H9 (cell line): ENCODE measurements around the gene GDF15. TPM values are rescaled to one million over a fixed set of nuclear protein-coding genes. Genes with fewer than 3 reads are reported as not detected.
A peak's percentile ranks its signal among the peaks of the same experiment; 100 is the strongest.

ENCODE experiments used
- DNase-seq: peaks from one replicate; pipeline ENCODE4 v3.0.0-alpha.2; 2017
- H2AFZ ChIP-seq: one replicate; pipeline ENCODE4 v1.6.1; 2013; ENCODE audit warnings: mild to moderate bottlenecking, low read length, control low read depth, moderate library complexity
- H2AK5ac ChIP-seq: 2 replicates; pipeline ENCODE4 v1.6.1; 2013; ENCODE audit warnings: low read length, control low read depth, mixed read lengths; ENCODE audit not compliant: insufficient read length
- H2BK120ac ChIP-seq: one replicate; pipeline ENCODE4 v1.6.1; 2013; ENCODE audit warnings: low read depth, mild to moderate bottlenecking, low read length, control low read depth, inconsistent platforms; ENCODE audit not compliant: poor library complexity, severe bottlenecking
- H2BK12ac ChIP-seq: 2 replicates; pipeline ENCODE4 v1.6.1; 2013; ENCODE audit warnings: low read length, control low read depth, mixed read lengths, low read depth; ENCODE audit not compliant: insufficient read length
- H2BK15ac ChIP-seq: 2 replicates; pipeline ENCODE4 v1.6.1; 2013; ENCODE audit warnings: low read depth, low read length, control low read depth
- H2BK20ac ChIP-seq: one replicate; pipeline ENCODE4 v1.6.1; 2013; ENCODE audit warnings: low read depth, mild to moderate bottlenecking, low read length, control low read depth, inconsistent platforms; ENCODE audit not compliant: poor library complexity, severe bottlenecking
- H2BK5ac ChIP-seq: 2 replicates; pipeline ENCODE4 v1.6.1; 2013; ENCODE audit warnings: low read length, control low read depth, mixed read lengths; ENCODE audit not compliant: insufficient read length
- H3K14ac ChIP-seq: 2 replicates; pipeline ENCODE4 v1.6.1; 2013; ENCODE audit warnings: low read length, control low read depth; ENCODE audit not compliant: insufficient read depth
- H3K18ac ChIP-seq: 2 replicates; pipeline ENCODE4 v1.6.1; 2013; ENCODE audit warnings: low read depth, mild to moderate bottlenecking, mixed read lengths, low read length, control low read depth; ENCODE audit not compliant: insufficient read length
- H3K23ac ChIP-seq: 2 replicates; pipeline ENCODE4 v1.6.1; 2013; ENCODE audit warnings: low read length, control low read depth, mixed read lengths, low read depth; ENCODE audit not compliant: insufficient read length
- H3K23me2 ChIP-seq: 2 replicates; pipeline ENCODE4 v1.6.1; 2013; ENCODE audit warnings: low read depth, mild to moderate bottlenecking, mixed read lengths, low read length, control low read depth; ENCODE audit not compliant: insufficient read length, poor library complexity, severe bottlenecking
- H3K27ac ChIP-seq: 2 replicates; pipeline ENCODE4 v1.5.1; 2013; ENCODE audit warnings: low read length, control low read depth, mixed read lengths, low read depth; ENCODE audit not compliant: insufficient read length
- H3K27me3 ChIP-seq: 2 replicates; pipeline ENCODE4 v1.6.1; 2013; ENCODE audit warnings: low read length, control low read depth, inconsistent platforms; ENCODE audit not compliant: insufficient read depth
- H3K4ac ChIP-seq: 2 replicates; pipeline ENCODE4 v1.6.1; 2013; ENCODE audit warnings: low read depth, mild to moderate bottlenecking, control low read depth, inconsistent platforms, low read length, moderate library complexity
- H3K4me1 ChIP-seq: 2 replicates; pipeline ENCODE4 v1.6.1; 2013; ENCODE audit warnings: low read length, control low read depth, inconsistent platforms; ENCODE audit not compliant: insufficient read depth
- H3K4me2 ChIP-seq: 2 replicates; pipeline ENCODE4 v1.6.1; 2013; ENCODE audit warnings: low read length, control low read depth, mixed read lengths; ENCODE audit not compliant: insufficient read length, insufficient read depth
- H3K56ac ChIP-seq: 2 replicates; pipeline ENCODE4 v1.6.1; 2013; ENCODE audit warnings: low read depth, mild to moderate bottlenecking, mixed read lengths, low read length, control low read depth; ENCODE audit not compliant: insufficient read length
- H3K79me1 ChIP-seq: 2 replicates; pipeline ENCODE4 v1.6.1; 2013; ENCODE audit warnings: low read depth, mild to moderate bottlenecking, moderate library complexity, low read length, control low read depth, inconsistent platforms; ENCODE audit not compliant: insufficient read depth, poor library complexity, severe bottlenecking
- H3K79me2 ChIP-seq: 2 replicates; pipeline ENCODE4 v1.6.1; 2013; ENCODE audit warnings: low read length, control low read depth, inconsistent platforms; ENCODE audit not compliant: insufficient read depth
- H3K9ac ChIP-seq: 2 replicates; pipeline ENCODE4 v1.6.1; 2013; ENCODE audit warnings: low read length, control low read depth, mixed read lengths; ENCODE audit not compliant: insufficient read length; ENCODE audit errors: extremely low read depth
- H3K9me3 ChIP-seq: one replicate; pipeline ENCODE4 v1.6.1; 2013; ENCODE audit warnings: low read depth, low read length, inconsistent platforms; ENCODE audit not compliant: control insufficient read depth
- H3T11ph ChIP-seq: one replicate; pipeline ENCODE4 v1.6.1; 2013; ENCODE audit warnings: mild to moderate bottlenecking, low read length, control low read depth, inconsistent platforms
- H4K20me1 ChIP-seq: one replicate; pipeline ENCODE4 v1.6.1; 2013; ENCODE audit not compliant: control insufficient read depth, insufficient read length, insufficient read depth
- H4K5ac ChIP-seq: 2 replicates; pipeline ENCODE4 v1.6.1; 2013; ENCODE audit warnings: low read depth, mild to moderate bottlenecking, mixed read lengths, low read length, control low read depth; ENCODE audit not compliant: insufficient read length
- H4K8ac ChIP-seq: replicated peaks from 2 replicates; pipeline ENCODE4 v1.6.1; 2013; ENCODE audit warnings: low read length, control low read depth, mixed read lengths, low read depth; ENCODE audit not compliant: insufficient read length
- H4K91ac ChIP-seq: 2 replicates; pipeline ENCODE4 v1.6.1; 2013; ENCODE audit warnings: low read depth, mild to moderate bottlenecking, moderate library complexity, mixed read lengths, low read length, control low read depth; ENCODE audit not compliant: insufficient read length
- H3K27ac Mint-ChIP-seq, 3 experiments: 2 replicates in 2 of 3; 3 replicates in 1 of 3; pipeline ENCODE4 v1.8.0; 2020 to 2021; ENCODE audit warnings: mixed read lengths in 3 of 3, mild to moderate bottlenecking in 1 of 3, moderate library complexity in 1 of 3
- H3K27me3 Mint-ChIP-seq: 2 replicates; pipeline ENCODE4 v1.8.0; 2021; ENCODE audit warnings: low read depth, mild to moderate bottlenecking, moderate library complexity, mixed read lengths
- H3K36me3 Mint-ChIP-seq, 3 experiments: 2 replicates in 2 of 3; 3 replicates in 1 of 3; pipeline ENCODE4 v1.8.0; 2020 to 2021; ENCODE audit warnings: low read depth in 3 of 3, mixed read lengths in 3 of 3; ENCODE audit not compliant: insufficient read depth in 1 of 3
- H3K4me1 Mint-ChIP-seq, 2 experiments: 2 replicates each; pipeline ENCODE4 v1.8.0; 2020; ENCODE audit warnings: mixed read lengths in 2 of 2
- H3K4me3 Mint-ChIP-seq, 2 experiments: 2 replicates in 1 of 2; 3 replicates in 1 of 2; pipeline ENCODE4 v1.8.0; 2020 to 2021; ENCODE audit warnings: mild to moderate bottlenecking in 2 of 2, mixed read lengths in 2 of 2, moderate library complexity in 1 of 2
- H3K9me3 Mint-ChIP-seq, 2 experiments: 2 replicates in 1 of 2; 3 replicates in 1 of 2; pipeline ENCODE4 v1.8.0; 2020; ENCODE audit warnings: mild to moderate bottlenecking in 2 of 2, mixed read lengths in 2 of 2, moderate library complexity in 1 of 2
- WGBS: extraction: QIAGEN DNeasy Blood & Tissue Kit; methylation state at CpG from one replicate; pipeline ENCODE4 v1.1.7; 2013; ENCODE audit warnings: missing lambda C conversion rate, low lambda C conversion rate, mixed read lengths; ENCODE audit not compliant: insufficient read length; ENCODE audit errors: extremely low coverage; 5-methylcytosine and 5-hydroxymethylcytosine counted together
- total RNA-seq: library from RNA; stranded (reverse); gene quantifications from 2 replicates; pipeline ENCODE4 v1.2.1, GENCODE V29; 2021
- TF ChIP-seq, protein P1 (sequence below): fragments of 200-600 bp; sonication (generic); conservative IDR thresholded peaks from 3 replicates; pipeline ENCODE4 v1.8.0; 2021; ENCODE audit warnings: antibody characterized with exemption, mild to moderate bottlenecking

The GDF15 gene
- total RNA-seq, 1 experiment from 2014 or later = 5.7 TPM

DNA sequence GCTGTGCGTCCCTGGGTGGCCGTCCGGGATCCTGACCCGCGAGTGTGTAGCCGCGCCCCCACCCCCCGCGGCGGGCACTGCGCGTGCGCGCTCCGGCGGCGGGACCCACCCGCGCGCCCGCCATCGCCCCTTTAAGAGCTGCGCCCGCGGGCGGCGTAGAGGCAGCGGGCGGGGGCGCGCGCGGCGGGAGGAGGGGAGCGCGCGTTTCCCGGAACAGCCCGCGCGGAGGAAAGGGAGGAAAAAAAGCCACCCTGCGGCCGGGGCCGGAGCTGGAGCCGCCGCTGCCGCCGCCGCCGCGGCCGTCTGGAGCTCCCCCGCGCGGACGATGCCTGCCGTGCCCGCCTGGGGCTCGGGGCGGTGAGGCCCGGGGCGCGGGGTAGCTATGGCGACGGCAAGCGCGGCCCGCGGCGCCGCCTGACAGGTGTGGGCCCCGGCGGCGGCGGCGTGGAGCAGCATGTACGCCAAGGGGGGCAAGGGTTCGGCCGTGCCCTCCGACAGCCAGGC, 33.3 kb downstream of the GDF15 start, which contains the start of gene SSBP4:
Gene SSBP4 (plus strand): TSS at position 204 of the 504 bp plus-strand sequence. CDS start 251 bp downstream, at position 455.
- H3K14ac ChIP-seq = no peak within 1 kb of the TSS
- no peak within 1 kb of the TSS for H4K5ac ChIP-seq
- H2AFZ ChIP-seq = no peak within 1 kb of the TSS
- H3K9me3 ChIP-seq = no peaks in the 10 kb centered on the region
- no peak within 1 kb of the TSS for H3K23ac ChIP-seq
- H3K79me1 ChIP-seq = no peaks in the 10 kb centered on the region
- Mint-ChIP-seq H3K4me3 (peak within 1 kb of the TSS; percentile 72 to 83), H3K9me3 (no peaks in the 10 kb centered on the region; a peak in 2 of 5 replicates), H3K36me3 (peaks cover 0 to 5% (median 0%) of the 10 kb centered on the region in 3 experiments; a peak in 1 of 7 replicates), H3K4me1 (peaks cover 37 to 64% of the 10 kb centered on the region in 2 experiments), H3K27me3 (peaks cover 60% of the 10 kb centered on the region), H3K27ac (peak within 1 kb of the TSS in 1 of 3 experiments; percentile 86; a peak in 1 of 7 replicates)
- H3K4me2 ChIP-seq = peak within 1 kb of the TSS; percentile 25
- no peak within 1 kb of the TSS for H3K18ac ChIP-seq
- no peak within 1 kb of the TSS for H2AK5ac ChIP-seq
- H4K20me1 ChIP-seq = no peaks in the 10 kb centered on the region
- H4K91ac ChIP-seq = no peak within 1 kb of the TSS
- no peak within 1 kb of the TSS for H2BK12ac ChIP-seq
- no peak within 1 kb of the TSS for H4K8ac ChIP-seq
- no peak within 1 kb of the TSS for H3K27ac ChIP-seq
- H3K79me2 ChIP-seq = no peaks in the 10 kb centered on the region
- H2BK120ac ChIP-seq = no peak within 1 kb of the TSS
- no peak for DNase-seq
- WGBS = no CpG with 5 or more reads among the region's 80 CpGs
- no peak within 1 kb of the TSS for H3K56ac ChIP-seq
- no peak within 1 kb of the TSS for H2BK15ac ChIP-seq
- TF ChIP-seq, protein P1, sequence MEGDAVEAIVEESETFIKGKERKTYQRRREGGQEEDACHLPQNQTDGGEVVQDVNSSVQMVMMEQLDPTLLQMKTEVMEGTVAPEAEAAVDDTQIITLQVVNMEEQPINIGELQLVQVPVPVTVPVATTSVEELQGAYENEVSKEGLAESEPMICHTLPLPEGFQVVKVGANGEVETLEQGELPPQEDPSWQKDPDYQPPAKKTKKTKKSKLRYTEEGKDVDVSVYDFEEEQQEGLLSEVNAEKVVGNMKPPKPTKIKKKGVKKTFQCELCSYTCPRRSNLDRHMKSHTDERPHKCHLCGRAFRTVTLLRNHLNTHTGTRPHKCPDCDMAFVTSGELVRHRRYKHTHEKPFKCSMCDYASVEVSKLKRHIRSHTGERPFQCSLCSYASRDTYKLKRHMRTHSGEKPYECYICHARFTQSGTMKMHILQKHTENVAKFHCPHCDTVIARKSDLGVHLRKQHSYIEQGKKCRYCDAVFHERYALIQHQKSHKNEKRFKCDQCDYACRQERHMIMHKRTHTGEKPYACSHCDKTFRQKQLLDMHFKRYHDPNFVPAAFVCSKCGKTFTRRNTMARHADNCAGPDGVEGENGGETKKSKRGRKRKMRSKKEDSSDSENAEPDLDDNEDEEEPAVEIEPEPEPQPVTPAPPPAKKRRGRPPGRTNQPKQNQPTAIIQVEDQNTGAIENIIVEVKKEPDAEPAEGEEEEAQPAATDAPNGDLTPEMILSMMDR = peak; percentile 48; the same call in 2 of the 3 replicates
- H3K27me3 ChIP-seq = no peaks in the 10 kb centered on the region; the same call in 1 of the 2 replicates
- no peak within 1 kb of the TSS for H2BK5ac ChIP-seq
- H3T11ph ChIP-seq = no peak within 1 kb of the TSS
- H3K4me1 ChIP-seq = peaks cover 8% of the 10 kb centered on the region; the same call in 1 of the 2 replicates
- peaks cover 14% of the 10 kb centered on the region for H3K23me2 ChIP-seq
- H2BK20ac ChIP-seq = no peak within 1 kb of the TSS
- H3K9ac ChIP-seq = no peak within 1 kb of the TSS
- H3K4ac ChIP-seq = no peak within 1 kb of the TSS
